ENCODE measurements around the gene C15orf61. TPM values are rescaled to one million over a fixed set of nuclear protein-coding genes. Genes with fewer than 3 reads are reported as not detected.

The C15orf61 gene
- total and polyA plus RNA-seq, 2 experiments from 2014 or later = 6.8 to 7.2 TPM

- no peaks in the 10 kb centered on the region for H3K27me3 ChIP-seq
- no peak for TF ChIP-seq CTCF (IDR thresholded peaks at IDR 0.05; ENCODE audit: low read depth, low read length)
- H3K27ac ChIP-seq = no peak overlapping the region
- no peaks in the 10 kb centered on the region for H3K4me1 ChIP-seq (ENCODE audit: low read depth)
- no peak overlapping the region for H3K4me3 ChIP-seq
- no peak for DNase-seq (ENCODE audit: low read depth in 1 of 2, low spot score in 1 of 2)
- no peaks in the 10 kb centered on the region for H3K9me3 ChIP-seq (ENCODE audit: low read depth)
- H3K36me3 ChIP-seq = no peaks in the 10 kb centered on the region
Measured at GRCh38 chr15:67578020-67578600, 57.2 kb downstream of the C15orf61 start.

- no peak for DNase-seq (ENCODE audit: low read depth in 1 of 2, low spot score in 1 of 2)
- H3K27ac ChIP-seq = no peak overlapping the region
- TF ChIP-seq CTCF (IDR thresholded peaks at IDR 0.05; ENCODE audit: low read depth, low read length) = no peak
- H3K4me1 ChIP-seq (ENCODE audit: low read depth) = no peaks in the 10 kb centered on the region
- H3K4me3 ChIP-seq = no peak overlapping the region
- H3K9me3 ChIP-seq (ENCODE audit: low read depth) = no peaks in the 10 kb centered on the region
- H3K27me3 ChIP-seq = no peaks in the 10 kb centered on the region
- no peaks in the 10 kb centered on the region for H3K36me3 ChIP-seq
Measured at GRCh38 chr15:67579164-67579563, 58.2 kb downstream of the C15orf61 start.

Other genes starting within 250 kb of the C15orf61 start
- gene MAP2K5, start 21.6 kb downstream of the C15orf61 start, total RNA-seq = 6.8 and 9.2 TPM in 2 replicates
- 13.6 and 21.7 TPM in 2 replicates for gene MAP2K5, start 21.6 kb downstream of the C15orf61 start, polyA plus RNA-seq

Data from cardiac muscle cell (in vitro differentiated cells and primary cell).